ENCODE measurements around the gene FAM72A. TPM values are rescaled to one million over a fixed set of nuclear protein-coding genes. Genes with fewer than 3 reads are reported as not detected.
"Not testable (repeated sequence)": the region's sequence is repeated elsewhere in the genome, so short reads cannot be mapped to it uniquely, and the experiment has no call there.

The FAM72A gene
- total RNA-seq, 1 donor from 2014 or later: 4.3 TPM

DNA sequence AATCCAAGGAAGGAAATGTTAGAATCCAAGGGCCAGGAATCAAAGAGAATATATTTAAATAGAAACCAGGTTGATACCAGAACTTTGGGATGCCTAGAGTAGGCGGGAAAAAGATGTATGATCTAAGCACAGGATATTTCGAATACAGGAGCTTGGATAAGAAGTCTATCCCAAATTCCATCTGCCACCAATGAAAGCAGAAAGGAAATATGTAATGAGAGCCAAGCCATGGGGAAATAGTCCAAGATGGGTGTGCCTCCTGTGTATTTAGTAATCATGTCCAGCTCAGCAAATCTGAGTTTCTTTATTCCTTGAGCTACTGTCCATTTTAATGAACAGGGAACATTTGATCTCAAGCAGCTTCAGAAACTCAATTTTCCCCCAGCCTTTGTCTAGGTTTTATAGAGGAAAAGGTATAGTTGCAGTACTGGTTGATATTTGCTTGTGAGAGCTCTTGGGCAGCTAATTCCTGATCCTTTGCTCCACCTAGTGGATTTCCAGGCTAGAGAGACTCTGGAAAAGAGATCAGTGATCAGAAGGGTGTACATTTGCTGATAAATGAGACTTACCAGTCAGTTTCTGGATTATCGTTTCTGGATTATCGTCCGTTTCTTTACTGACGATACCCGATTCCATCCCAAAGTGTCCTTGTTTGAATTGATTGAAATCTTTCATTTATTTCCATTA, 28.3 kb downstream of the FAM72A start:
- not testable (repeated sequence) for DNase-seq (ENCODE audit: low spot score, unreplicated experiment); H3K36me3 Mint-ChIP-seq (ENCODE audit: insufficient read depth); H3K4me3 Mint-ChIP-seq (ENCODE audit: low read depth); H3K9me3 Mint-ChIP-seq (ENCODE audit: low read depth); H3K4me1 Mint-ChIP-seq (ENCODE audit: low read depth); H3K27ac Mint-ChIP-seq; H3K27me3 Mint-ChIP-seq
- TF ChIP-seq, protein P1, sequence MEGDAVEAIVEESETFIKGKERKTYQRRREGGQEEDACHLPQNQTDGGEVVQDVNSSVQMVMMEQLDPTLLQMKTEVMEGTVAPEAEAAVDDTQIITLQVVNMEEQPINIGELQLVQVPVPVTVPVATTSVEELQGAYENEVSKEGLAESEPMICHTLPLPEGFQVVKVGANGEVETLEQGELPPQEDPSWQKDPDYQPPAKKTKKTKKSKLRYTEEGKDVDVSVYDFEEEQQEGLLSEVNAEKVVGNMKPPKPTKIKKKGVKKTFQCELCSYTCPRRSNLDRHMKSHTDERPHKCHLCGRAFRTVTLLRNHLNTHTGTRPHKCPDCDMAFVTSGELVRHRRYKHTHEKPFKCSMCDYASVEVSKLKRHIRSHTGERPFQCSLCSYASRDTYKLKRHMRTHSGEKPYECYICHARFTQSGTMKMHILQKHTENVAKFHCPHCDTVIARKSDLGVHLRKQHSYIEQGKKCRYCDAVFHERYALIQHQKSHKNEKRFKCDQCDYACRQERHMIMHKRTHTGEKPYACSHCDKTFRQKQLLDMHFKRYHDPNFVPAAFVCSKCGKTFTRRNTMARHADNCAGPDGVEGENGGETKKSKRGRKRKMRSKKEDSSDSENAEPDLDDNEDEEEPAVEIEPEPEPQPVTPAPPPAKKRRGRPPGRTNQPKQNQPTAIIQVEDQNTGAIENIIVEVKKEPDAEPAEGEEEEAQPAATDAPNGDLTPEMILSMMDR (IDR thresholded peaks at IDR 0.05; ENCODE audit: unreplicated experiment): peak; percentile 44

DNA sequence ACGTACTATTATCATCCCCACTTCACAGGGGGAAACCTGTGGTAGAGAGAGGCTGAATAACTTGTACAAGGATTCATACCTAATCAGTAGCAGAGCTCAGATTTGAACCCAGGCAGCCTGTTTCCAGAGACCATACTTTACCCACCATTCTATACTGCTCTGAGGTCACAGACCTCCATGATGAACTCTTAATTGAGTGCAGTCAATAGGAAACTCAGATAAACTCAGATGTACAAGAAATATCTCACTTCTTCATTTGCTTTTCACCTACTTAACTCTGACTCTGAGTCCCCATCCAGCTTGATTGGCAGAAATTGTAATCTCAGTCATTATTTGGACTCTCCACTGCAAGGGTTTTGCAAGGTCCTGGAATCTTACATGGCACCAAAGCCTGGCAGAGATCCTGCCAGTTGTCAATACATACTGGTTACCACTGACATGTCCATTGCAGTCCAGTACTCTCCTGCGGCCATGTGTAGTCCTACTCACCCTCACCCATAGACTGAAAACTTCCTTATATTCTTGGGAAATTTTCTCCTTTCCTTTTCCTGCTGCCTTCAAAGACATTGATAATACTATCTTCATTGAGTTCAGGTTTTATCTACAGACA, 29.4 kb downstream of the FAM72A start:
- not testable (repeated sequence) for H3K4me3 Mint-ChIP-seq (ENCODE audit: low read depth); H3K27me3 Mint-ChIP-seq; H3K36me3 Mint-ChIP-seq (ENCODE audit: insufficient read depth); H3K9me3 Mint-ChIP-seq (ENCODE audit: low read depth); H3K4me1 Mint-ChIP-seq (ENCODE audit: low read depth); H3K27ac Mint-ChIP-seq; DNase-seq (ENCODE audit: low spot score, unreplicated experiment)

DNA sequence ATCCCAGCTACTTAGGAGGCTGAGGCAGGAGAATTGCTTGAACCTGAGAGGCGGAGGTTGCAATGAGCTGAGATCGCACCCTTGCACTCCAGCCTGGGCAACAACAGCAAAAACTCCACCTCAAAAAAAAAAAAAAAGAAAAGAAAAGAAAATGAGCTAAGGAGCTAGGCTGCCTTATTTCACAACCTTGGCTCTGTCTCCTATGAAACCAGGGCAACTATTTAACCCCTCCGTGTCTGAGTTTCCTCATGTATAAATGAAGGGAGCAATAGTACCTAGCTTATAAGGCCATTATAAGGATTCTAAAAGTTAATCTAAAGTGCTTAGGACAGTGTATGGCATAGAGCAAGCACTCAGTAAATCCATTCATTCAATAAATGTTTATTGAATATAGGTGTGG, 32.8 kb downstream of the FAM72A start:
- H3K4me1 Mint-ChIP-seq (ENCODE audit: low read depth); H3K27me3 Mint-ChIP-seq; DNase-seq (ENCODE audit: low spot score, unreplicated experiment); H3K4me3 Mint-ChIP-seq (ENCODE audit: low read depth); H3K27ac Mint-ChIP-seq; H3K9me3 Mint-ChIP-seq (ENCODE audit: low read depth); H3K36me3 Mint-ChIP-seq (ENCODE audit: insufficient read depth): not testable (repeated sequence)

DNA sequence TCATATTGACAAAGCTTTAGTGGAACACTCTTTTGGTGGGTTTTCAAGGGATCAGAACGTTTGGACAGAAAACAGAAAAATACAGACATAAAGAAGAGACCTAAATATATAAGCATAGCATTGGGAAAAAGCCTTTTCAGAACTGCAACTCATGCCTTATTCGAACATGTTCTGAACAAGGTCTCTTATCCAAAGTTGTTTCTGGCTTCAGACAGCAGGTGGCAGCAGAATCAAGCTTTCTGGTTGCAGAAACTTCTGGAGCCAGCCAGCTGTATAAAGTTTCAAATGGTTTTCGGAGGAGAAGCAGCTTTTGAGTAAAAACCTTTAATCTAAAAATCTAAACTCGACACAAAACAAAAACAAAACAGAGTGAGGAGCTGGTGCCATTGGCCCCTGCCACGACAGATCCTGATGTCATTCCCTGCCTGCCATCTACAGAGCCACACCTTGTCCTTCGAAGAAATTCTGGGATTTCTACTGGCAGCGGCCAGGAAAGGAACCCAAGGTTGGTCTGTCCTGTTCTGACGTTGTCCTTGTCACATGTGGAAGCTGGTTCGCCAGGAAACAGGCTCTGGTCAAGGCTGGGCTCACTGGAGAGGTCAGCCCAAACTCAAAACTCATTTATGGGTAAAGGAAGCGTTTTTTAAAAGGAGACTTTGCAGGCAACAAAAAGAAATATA, 35.1 kb downstream of the FAM72A start:
- DNase-seq (ENCODE audit: low spot score, unreplicated experiment); H3K27ac Mint-ChIP-seq; H3K27me3 Mint-ChIP-seq; H3K4me1 Mint-ChIP-seq (ENCODE audit: low read depth); H3K9me3 Mint-ChIP-seq (ENCODE audit: low read depth); H3K4me3 Mint-ChIP-seq (ENCODE audit: low read depth); H3K36me3 Mint-ChIP-seq (ENCODE audit: insufficient read depth): not testable (repeated sequence)
- TF ChIP-seq, protein P1 (IDR thresholded peaks at IDR 0.05; ENCODE audit: unreplicated experiment): peak; percentile 42

DNA sequence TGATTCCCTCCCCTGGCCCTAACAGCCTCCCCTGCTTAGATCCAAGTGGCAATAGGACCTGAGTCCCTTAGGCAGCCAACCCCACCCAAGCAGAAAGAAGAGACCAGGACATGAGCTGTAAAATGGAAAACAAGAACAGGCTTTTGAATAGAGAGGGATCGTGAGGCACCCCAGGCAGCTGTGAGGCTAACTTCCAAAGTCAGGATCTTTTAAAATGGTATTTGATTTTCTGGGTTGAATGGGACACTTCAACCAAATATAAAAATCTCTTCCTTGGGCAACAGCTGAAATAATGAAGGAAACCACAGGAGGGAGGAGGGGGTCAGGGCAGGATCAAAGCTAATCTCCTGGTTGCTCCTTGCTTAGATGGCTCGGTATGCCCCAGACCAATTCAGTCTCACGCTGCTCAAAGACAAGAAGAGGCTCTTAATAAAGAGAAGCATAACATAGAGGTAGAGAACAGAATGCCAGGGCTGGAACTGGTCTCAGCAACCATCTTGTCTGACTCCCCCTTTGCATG, 56.8 kb downstream of the FAM72A start:
- Mint-ChIP-seq H3K36me3 (ENCODE audit: insufficient read depth) (no peaks in the 10 kb centered on the region), H3K27ac (no peak overlapping the region), H3K9me3 (ENCODE audit: low read depth) (peaks cover 7% of the 10 kb centered on the region), H3K27me3 (peaks cover 7% of the 10 kb centered on the region), H3K4me1 (ENCODE audit: low read depth) (peaks cover 8% of the 10 kb centered on the region), H3K4me3 (ENCODE audit: low read depth) (no peak overlapping the region)
- no peak for DNase-seq (ENCODE audit: low spot score, unreplicated experiment)
- TF ChIP-seq, protein P1 (IDR thresholded peaks at IDR 0.05; ENCODE audit: unreplicated experiment): no peak

DNA sequence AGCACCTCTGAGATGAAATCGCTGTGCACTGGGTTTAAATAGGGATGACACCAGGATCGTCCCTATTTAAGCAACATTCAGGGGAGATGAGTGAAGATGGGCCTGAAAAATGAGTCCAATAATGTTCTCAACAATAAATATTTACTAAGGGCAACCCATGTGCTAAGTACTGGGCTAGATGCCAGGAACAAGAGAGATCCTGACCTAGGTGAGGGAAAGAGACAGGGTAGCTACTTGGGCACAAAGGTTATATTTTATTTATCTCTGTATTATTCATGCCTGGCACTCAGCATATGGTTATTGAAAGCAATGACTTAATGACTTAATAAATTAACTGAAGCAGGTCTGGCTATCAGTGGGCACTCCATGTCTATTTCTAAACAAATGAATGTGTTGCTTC, 58.0 kb downstream of the FAM72A start:
- H3K9me3 Mint-ChIP-seq (ENCODE audit: low read depth): peaks cover 4% of the 10 kb centered on the region
- H3K36me3 Mint-ChIP-seq (ENCODE audit: insufficient read depth): no peaks in the 10 kb centered on the region
- no peak overlapping the region for H3K27ac Mint-ChIP-seq
- peaks cover 8% of the 10 kb centered on the region for H3K4me1 Mint-ChIP-seq (ENCODE audit: low read depth)
- H3K4me3 Mint-ChIP-seq (ENCODE audit: low read depth): no peak overlapping the region
- DNase-seq (ENCODE audit: low spot score, unreplicated experiment): no peak
- H3K27me3 Mint-ChIP-seq: peaks cover 7% of the 10 kb centered on the region
- TF ChIP-seq, protein P1 (IDR thresholded peaks at IDR 0.05; ENCODE audit: unreplicated experiment): no peak

All from progenitor cell of endocrine pancreas (in vitro differentiated cells).